Esophagus squamous epithelium (tissue), 5 donors: Measurements from ENCODE around the gene POLR3K. TPM values are rescaled to one million over a fixed set of nuclear protein-coding genes. Genes with fewer than 3 reads are reported as not detected.
"Not testable (repeated sequence)": the region's sequence is repeated elsewhere in the genome, so short reads cannot be mapped to it uniquely, and the experiment has no call there.

Experiments used
- DNase-seq: peaks from one replicate; lab custom pipeline; 2025; lab: John Stamatoyannopoulos, UW
- H3K27ac ChIP-seq, 4 donors: fragments of 200-600 bp; sonication (generic); one replicate each; pipeline ENCODE4 v1.5.1; 2016 to 2019; ENCODE audit warnings: mild to moderate bottlenecking in 1 of 4
- H3K27me3 ChIP-seq, 4 donors: fragments of 200-600 bp; sonication (generic); 1 replicate in 3 of 4; 2 replicates in 1 of 4; pipeline versions ENCODE4 v1.5.1 to v1.6.0; 2017 to 2021; ENCODE audit warnings: antibody characterized with exemption in 1 of 4
- H3K36me3 ChIP-seq, 3 donors: fragments of 200-600 bp; sonication (generic); one replicate each; pipeline ENCODE4 v1.5.1; 2016 to 2019
- H3K4me1 ChIP-seq, 3 donors: fragments of 200-600 bp; sonication (generic); one replicate each; pipeline ENCODE4 v1.5.1; 2017 to 2019
- H3K4me3 ChIP-seq, 4 donors: fragments of 200-600 bp; sonication (generic); 1 replicate in 3 of 4; 2 replicates in 1 of 4; pipeline ENCODE4 v1.5.1; 2016 to 2019; ENCODE audit warnings: mild to moderate bottlenecking in 2 of 4, moderate library complexity in 1 of 4
- H3K9me3 ChIP-seq, 3 donors: fragments of 200-600 bp; sonication (generic); one replicate each; pipeline ENCODE4 v1.5.1; 2016 to 2019
- CTCF ChIP-seq, 6 experiments: fragments of 450-650 bp in 4 of 6; fragments of 200-600 bp in 2 of 6; sonication (generic) in 2 of 6; IDR thresholded peaks; one replicate each; pipeline ENCODE4 v1.5.1; 2016 to 2019; ENCODE audit warnings: antibody characterized with exemption in 6 of 6, mild to moderate bottlenecking in 4 of 6, moderate library complexity in 4 of 6
- POLR2A ChIP-seq, 4 donors: fragments of 450-650 bp; IDR thresholded peaks; one replicate each; pipeline ENCODE4 v1.6.1; 2017; ENCODE audit warnings: antibody characterized with exemption in 4 of 4, mild to moderate bottlenecking in 4 of 4, moderate library complexity in 3 of 4
- WGBS, 2 donors: methylation state at CpG; one replicate each; pipeline ENCODE4 v1.1.5; 2018; 5-methylcytosine and 5-hydroxymethylcytosine counted together
- intact Hi-C: fragments of 100-400 bp; cut with DNase I; formaldehyde crosslinking; loops from one replicate; pipeline ENCODE4 v1.15.0; 2022
- small RNA-seq, 4 donors: library from RNA; depleted of rRNA; stranded (forward); fragments of <200 nt; gene quantifications; one replicate each; pipeline ENCODE3, GENCODE V24; 2016
- total RNA-seq, 4 donors: library from RNA; depleted of rRNA; stranded (reverse); fragments of >200 nt; gene quantifications; one replicate each; pipeline ENCODE4 v1.1.0, GENCODE V29; 2016
- donor health status: DM: yes; HTN: yes; CAD: no.

The POLR3K gene
- total RNA-seq, 4 donors from 2014 or later: 3.1 to 8.6 (median 4.8) TPM

DNA sequence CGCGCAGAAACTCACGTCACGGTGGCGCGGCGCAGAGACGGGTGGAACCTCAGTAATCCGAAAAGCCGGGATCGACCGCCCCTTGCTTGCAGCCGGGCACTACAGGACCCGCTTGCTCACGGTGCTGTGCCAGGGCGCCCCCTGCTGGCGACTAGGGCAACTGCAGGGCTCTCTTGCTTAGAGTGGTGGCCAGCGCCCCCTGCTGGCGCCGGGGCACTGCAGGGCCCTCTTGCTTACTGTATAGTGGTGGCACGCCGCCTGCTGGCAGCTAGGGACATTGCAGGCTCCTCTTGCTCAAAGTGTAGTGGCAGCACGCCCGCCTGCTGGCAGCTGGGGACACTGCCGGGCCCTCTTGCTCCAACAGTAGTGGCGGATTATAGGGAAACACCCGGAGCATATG is 42.6 kb downstream of the POLR3K start:
- H3K4me3 ChIP-seq, H3K27me3 ChIP-seq, H3K27ac ChIP-seq, H3K9me3 ChIP-seq, H3K36me3 ChIP-seq, H3K4me1 ChIP-seq, intact Hi-C loops: not testable (repeated sequence)
- DNase-seq: peak; percentile 74
- WGBS, 2 donors: no CpG with 5 or more reads among the region's 27 CpGs
- TF ChIP-seq CTCF (IDR thresholded peaks at IDR 0.05): peak in 4 of 6 experiments; percentile 19 to 42 (median 38)

DNA sequence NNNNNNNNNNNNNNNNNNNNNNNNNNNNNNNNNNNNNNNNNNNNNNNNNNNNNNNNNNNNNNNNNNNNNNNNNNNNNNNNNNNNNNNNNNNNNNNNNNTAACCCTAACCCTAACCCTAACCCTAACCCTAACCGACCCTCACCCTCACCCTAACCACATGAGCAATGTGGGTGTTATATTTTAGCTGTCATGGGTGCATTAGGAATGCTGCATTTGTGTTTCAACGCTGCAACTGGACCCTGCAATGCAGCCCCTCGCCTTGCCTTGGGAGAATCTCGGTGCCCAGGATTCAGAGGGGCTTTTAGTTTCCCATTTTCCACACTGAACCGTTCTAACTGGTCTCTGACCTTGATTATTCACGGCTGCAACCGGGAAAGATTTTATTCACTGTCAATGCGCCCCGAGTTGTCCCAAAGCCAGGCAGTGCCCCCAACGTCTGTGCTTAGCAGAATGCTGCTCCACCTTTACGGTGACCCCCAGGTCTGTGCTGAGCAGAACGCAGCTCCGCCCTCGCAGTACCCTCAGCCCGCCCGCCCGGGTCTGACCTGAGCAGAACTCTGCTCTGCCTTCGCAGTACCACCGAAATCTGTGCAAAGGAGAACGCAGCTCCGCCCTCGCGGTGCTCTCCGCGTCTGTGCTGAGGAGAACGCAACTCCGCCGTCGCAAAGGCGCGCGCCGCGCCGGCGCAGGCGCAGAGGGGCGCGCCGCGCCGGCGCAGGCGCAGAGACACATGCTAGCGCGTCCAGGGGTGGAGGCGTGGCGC is 43.3 kb downstream of the POLR3K start:
- WGBS, 2 donors: 78% methylated on average over 9 of the region's 48 CpGs; no CpG with 5 or more reads in 1 of the 2 donors
- no peak overlapping the region for H3K4me3 ChIP-seq
- TF ChIP-seq CTCF (IDR thresholded peaks at IDR 0.05) (no peak), POLR2A (IDR thresholded peaks at IDR 0.05) (no peak)
- no peaks in the 10 kb centered on the region for H3K9me3 ChIP-seq
- intact Hi-C loops: no loop called here
- H3K27me3 ChIP-seq: no peaks in the 10 kb centered on the region
- DNase-seq: no peak
- H3K27ac ChIP-seq: no peak overlapping the region
- H3K36me3 ChIP-seq: no peaks in the 10 kb centered on the region
- H3K4me1 ChIP-seq: no peaks in the 10 kb centered on the region

Small RNAs within 50 kb of the gene (small RNA-seq; reads per million reads assigned to genes)
- gene MIR6859-4: 0 reads per million in 4 donors
- gene Z69720.2: 0 reads per million in 4 donors

Other genes with a start within 250 kb of the POLR3K start
- 10 to 100 TPM; 12.4 to 30.0 (median 17.9) TPM for gene SNRNP25, start 220 bp upstream of the POLR3K start, total RNA-seq
- 10 to 100 TPM; 13.3 to 38.3 (median 24.2) TPM for gene RHBDF1, start 19.0 kb upstream of the POLR3K start, total RNA-seq
- gene MPG, start 24.6 kb upstream of the POLR3K start, total RNA-seq: 10 to 100 TPM; 47.4 to 72.1 (median 68.3) TPM
- 10 to 100 TPM; 14.5 to 28.0 (median 18.8) TPM for gene NPRL3, start 85.1 kb upstream of the POLR3K start, total RNA-seq
- gene HBZ, start 99.0 kb upstream of the POLR3K start, total RNA-seq: not detected
- gene HBM, start 112.4 kb upstream of the POLR3K start, total RNA-seq: not detected
- 1 to 10 TPM in 2 of 4 donors, not detected in 2; 4.7 to 5.0 TPM for gene HBA2, start 119.3 kb upstream of the POLR3K start, total RNA-seq
- gene HBA1, start 123.1 kb upstream of the POLR3K start, total RNA-seq: 10 to 100 TPM in 1 of 4 donors, 1 to 10 TPM in 1, not detected in 2; 1.0 to 12.9 TPM
- gene HBQ1, start 126.9 kb upstream of the POLR3K start, total RNA-seq: not detected
- 10 to 100 TPM; 33.5 to 74.2 (median 46.5) TPM for gene LUC7L, start 175.8 kb upstream of the POLR3K start, total RNA-seq
- gene FAM234A, start 181.2 kb upstream of the POLR3K start, total RNA-seq: 100 to 1,000 TPM in 1 of 4 donors, 10 to 100 TPM in 3; 16.5 to 147 (median 60.0) TPM
- 1 to 10 TPM in 3 of 4 donors, under 1 TPM in 1; 0.88 to 4.8 (median 2.6) TPM for gene RGS11, start 222.3 kb upstream of the POLR3K start, total RNA-seq
- gene ARHGDIG, start 227.0 kb upstream of the POLR3K start, total RNA-seq: not detected
- gene PDIA2, start 229.6 kb upstream of the POLR3K start, total RNA-seq: not detected